ENCODE results near the gene MYL6B. TPM values are rescaled to one million over a fixed set of nuclear protein-coding genes. Genes with fewer than 3 reads are reported as not detected.

Gene MYL6B
- total and polyA plus RNA-seq, 8 donors, result 6.7 to 65.9 (median 16.5) TPM

DNA sequence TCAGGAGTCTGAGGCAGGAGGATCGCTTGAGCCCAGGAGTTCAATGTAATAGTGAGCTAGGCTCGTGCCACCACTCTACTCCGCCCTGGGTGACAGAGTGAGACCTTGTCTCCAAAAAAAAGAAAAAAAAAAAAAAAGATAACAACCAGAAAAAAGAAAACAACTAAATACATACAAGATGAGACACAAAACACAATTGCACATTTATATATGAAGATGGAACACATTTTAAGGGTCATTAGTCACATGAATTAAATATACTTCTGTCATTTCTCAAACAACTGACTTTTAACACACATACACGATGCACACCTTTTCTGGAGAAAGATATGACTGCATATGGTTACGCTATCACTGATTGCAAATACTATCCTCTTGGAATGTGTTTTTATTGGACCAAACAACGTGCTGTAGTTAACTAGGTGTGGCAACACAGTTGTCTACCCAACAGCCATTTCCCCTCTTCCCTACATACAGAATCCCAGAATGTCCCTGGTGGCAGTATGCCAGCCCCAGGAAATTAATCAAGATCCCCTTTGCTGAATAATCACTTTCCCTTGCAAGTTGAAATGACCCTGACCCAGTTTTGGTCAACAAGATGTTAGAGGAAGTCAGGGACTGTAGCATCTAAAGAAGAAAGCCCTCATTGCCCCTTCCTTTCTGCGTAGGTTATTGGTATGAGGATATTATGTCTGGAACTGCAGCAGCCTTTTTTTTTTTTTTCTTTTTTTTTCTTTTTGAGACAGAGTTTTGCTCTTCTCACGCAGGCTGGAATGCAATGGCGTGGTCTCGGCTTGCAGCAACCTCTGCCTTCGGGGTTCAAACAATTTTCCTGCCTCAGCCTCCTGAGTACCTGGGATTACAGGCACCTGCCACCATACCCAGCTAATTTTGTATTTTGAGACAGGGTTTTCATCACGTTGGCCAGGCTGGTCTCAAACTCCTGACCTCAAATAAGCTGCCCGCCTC lies 5.6 kb upstream of the MYL6B start:
- 59 to 63% methylated on average over 13 of the region's 13 CpGs for WGBS, 2 donors
- H3K9me3 ChIP-seq, result no peaks in the 10 kb centered on the region
- H3K27ac ChIP-seq, result no peak overlapping the region
- DNase-seq, result no peak
- no peak for FAIRE-seq
- H3K36me3 ChIP-seq, result peaks cover 0 to 31% (median 10%) of the 10 kb centered on the region in 3 donors
- intact Hi-C loops (cut with DNase I), result no loop called here
- peaks cover 0 to 20% (median 20%) of the 10 kb centered on the region in 3 donors for H3K4me1 ChIP-seq
- H3K4me3 ChIP-seq, result no peak overlapping the region
- peak; percentile 10 to 28 (median 18) for ATAC-seq
- H3K27me3 ChIP-seq, result no peaks in the 10 kb centered on the region
- TF ChIP-seq, protein P1, sequence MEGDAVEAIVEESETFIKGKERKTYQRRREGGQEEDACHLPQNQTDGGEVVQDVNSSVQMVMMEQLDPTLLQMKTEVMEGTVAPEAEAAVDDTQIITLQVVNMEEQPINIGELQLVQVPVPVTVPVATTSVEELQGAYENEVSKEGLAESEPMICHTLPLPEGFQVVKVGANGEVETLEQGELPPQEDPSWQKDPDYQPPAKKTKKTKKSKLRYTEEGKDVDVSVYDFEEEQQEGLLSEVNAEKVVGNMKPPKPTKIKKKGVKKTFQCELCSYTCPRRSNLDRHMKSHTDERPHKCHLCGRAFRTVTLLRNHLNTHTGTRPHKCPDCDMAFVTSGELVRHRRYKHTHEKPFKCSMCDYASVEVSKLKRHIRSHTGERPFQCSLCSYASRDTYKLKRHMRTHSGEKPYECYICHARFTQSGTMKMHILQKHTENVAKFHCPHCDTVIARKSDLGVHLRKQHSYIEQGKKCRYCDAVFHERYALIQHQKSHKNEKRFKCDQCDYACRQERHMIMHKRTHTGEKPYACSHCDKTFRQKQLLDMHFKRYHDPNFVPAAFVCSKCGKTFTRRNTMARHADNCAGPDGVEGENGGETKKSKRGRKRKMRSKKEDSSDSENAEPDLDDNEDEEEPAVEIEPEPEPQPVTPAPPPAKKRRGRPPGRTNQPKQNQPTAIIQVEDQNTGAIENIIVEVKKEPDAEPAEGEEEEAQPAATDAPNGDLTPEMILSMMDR (IDR thresholded peaks at IDR 0.05), result no peak

DNA sequence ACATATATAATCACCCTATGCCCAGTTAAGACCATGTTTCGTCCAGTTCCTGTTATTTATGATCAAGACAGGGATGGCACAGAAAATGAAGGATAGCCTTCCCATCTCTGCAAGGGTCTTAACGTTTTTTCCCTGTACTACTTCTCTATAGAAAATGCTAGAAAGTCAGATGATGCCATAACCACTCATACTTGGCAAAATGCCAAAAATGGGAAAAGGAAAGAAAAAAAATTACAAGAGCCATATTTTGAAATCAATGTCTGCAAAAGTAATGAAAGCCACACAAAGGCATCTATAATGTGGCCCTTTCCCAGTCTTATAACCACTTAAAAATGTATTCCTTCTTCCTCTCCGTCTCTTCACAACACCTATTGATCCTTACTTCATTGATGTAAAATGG lies 1.8 kb upstream of the MYL6B start:
- FAIRE-seq, result no peak
- no peak overlapping the region for H3K4me3 ChIP-seq
- WGBS, 2 donors, result 64% methylated on average over 3 of the region's 3 CpGs
- no peak for DNase-seq
- intact Hi-C loops (cut with DNase I), result no loop called here
- TF ChIP-seq, protein P1 (IDR thresholded peaks at IDR 0.05), result no peak
- peaks cover 5 to 25% (median 20%) of the 10 kb centered on the region in 3 donors for H3K4me1 ChIP-seq
- no peaks in the 10 kb centered on the region for H3K27me3 ChIP-seq
- H3K9me3 ChIP-seq, result no peaks in the 10 kb centered on the region
- no peak for ATAC-seq
- no peaks in the 10 kb centered on the region for H3K36me3 ChIP-seq
- H3K27ac ChIP-seq, result no peak overlapping the region

DNA sequence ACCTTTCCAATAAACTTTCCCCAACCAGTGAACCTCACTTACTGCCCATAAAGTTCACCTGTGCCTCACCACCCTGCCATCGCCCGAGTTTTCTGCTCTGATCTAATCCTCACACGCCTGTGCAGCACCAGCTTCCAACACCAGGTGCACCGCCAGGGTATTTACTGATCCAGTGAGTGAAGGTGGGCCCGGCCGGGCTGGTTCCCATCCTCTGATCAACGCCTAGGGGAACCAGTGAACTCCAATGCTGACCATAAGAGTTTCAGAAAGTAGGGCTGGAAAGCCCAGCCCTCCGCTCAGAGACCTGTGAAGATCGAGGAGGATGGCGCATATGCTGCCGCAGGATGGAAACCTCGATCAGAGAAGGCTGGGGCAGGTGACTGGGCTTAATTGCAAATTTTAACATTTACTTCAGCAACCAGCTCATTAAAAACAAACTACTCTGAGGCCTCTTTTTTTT lies 685 bp upstream of the MYL6B start:
- Histone ChIP-seq H3K27ac (peak overlapping the region; percentile 80 to 96 (median 88)), H3K4me3 (peak overlapping the region; percentile 15 to 59 (median 55)), H3K36me3 (no peaks in the 10 kb centered on the region), H3K27me3 (no peaks in the 10 kb centered on the region), H3K9me3 (no peaks in the 10 kb centered on the region), H3K4me1 (peaks cover 5 to 18% (median 13%) of the 10 kb centered on the region in 3 donors)
- ATAC-seq (peak; percentile 64 to 81 (median 68)), DNase-seq (peak; percentile 47 to 82 (median 67)), FAIRE-seq (no peak)
- intact Hi-C loops (cut with DNase I), result no loop called here
- WGBS, 2 donors, result 2 to 4% methylated on average over 12 of the region's 12 CpGs
- TF ChIP-seq, protein P1 (IDR thresholded peaks at IDR 0.05), result peak in 3 of 4 donors; percentile 20 to 48 (median 22)

DNA sequence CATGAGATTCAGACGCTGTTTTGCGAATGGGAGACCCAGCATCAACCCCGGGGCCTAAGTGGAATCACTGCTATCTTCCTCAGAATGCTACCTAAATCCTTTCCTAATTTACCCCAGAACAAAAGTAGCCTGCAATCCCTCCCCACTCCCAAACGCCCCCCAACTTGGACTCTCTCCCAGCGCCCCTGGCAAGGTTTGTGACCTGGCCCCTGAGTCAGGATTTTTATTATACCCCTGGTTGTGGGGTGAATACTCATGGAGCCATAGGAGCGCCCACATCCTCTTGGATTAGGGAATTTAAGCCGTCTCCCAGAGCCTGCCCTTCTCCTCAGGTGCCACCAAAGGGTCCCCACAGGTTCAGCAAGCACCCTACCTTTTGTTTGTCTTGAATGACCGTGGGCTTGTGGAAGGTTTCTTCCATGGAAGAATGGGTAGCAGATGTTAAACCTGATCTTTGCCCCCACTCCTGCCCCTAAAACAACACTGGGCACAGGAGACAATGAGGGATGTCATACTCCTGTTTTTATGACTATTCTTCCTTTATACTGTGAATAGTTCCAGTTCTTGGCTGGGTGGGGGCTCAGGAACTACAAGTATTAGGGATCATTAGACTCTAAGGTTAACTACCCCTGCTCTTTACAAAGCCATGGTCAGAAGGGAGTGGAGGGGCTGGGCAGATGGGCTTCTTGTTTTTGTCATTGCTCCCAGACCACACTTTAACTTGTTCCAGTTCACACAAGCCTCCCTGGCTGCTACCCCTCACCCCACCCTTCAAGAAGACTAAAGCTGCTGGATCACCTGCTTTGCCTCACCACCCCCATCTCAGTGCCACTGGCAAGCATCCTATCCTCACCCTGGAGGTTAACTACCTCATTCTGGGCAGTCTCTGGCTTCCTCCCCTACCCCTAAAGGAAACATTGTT lies 630 bp downstream of the MYL6B start:
- ATAC-seq, result no peak
- H3K4me3 ChIP-seq, result peak overlapping the region; percentile 15 to 59 (median 55)
- FAIRE-seq, result no peak
- TF ChIP-seq, protein P1 (IDR thresholded peaks at IDR 0.05), result no peak
- H3K36me3 ChIP-seq, result no peaks in the 10 kb centered on the region
- no peaks in the 10 kb centered on the region for H3K27me3 ChIP-seq
- peak overlapping the region in 1 of 4 donors; percentile 96 for H3K27ac ChIP-seq
- H3K9me3 ChIP-seq, result no peaks in the 10 kb centered on the region
- no peak for DNase-seq
- intact Hi-C loops (cut with DNase I), result no loop called here
- 10 to 15% methylated on average over 8 of the region's 8 CpGs for WGBS, 2 donors
- H3K4me1 ChIP-seq, result peaks cover 5 to 15% (median 8%) of the 10 kb centered on the region in 3 donors
